K562 (cell line): ENCODE data around the gene TMEM43. TPM values are rescaled to one million over a fixed set of nuclear protein-coding genes. Genes with fewer than 3 reads are reported as not detected.

ENCODE experiments used
- CHD7 ChIP-seq: fragments of 200-600 bp; sonication (generic); IDR thresholded peaks from one replicate; pipeline ENCODE4 v1.6.1; 2012; ENCODE audit warnings: mild to moderate bottlenecking, low read depth, low read length, inconsistent platforms
- E2F6 ChIP-seq, 2 experiments: IDR thresholded peaks; 2 replicates each; pipeline ENCODE4 v1.6.1; 2011; ENCODE audit warnings: borderline replicate concordance in 1 of 2, control low read depth in 1 of 2, low read depth in 1 of 2, low read length in 1 of 2, mild to moderate bottlenecking in 1 of 2, mixed read lengths in 1 of 2, moderate library complexity in 1 of 2; ENCODE audit not compliant: insufficient read depth in 1 of 2, insufficient read length in 1 of 2, poor library complexity in 1 of 2, severe bottlenecking in 1 of 2; ENCODE audit errors: extremely low read depth in 1 of 2
- GABPB2 ChIP-seq: fragments of 250-450 bp; sonication (Bioruptor Pico); conservative IDR thresholded peaks from 2 replicates; pipeline ENCODE4 v1.5.1; 2021; ENCODE audit warnings: mild to moderate bottlenecking
- HDAC3 ChIP-seq: fragments of 450-650 bp; IDR thresholded peaks from 2 replicates; pipeline ENCODE4 v1.6.1; 2018; ENCODE audit warnings: borderline replicate concordance, mild to moderate bottlenecking, moderate library complexity; ENCODE audit not compliant: partially characterized antibody
- HDGF ChIP-seq: fragments of 450-650 bp; IDR thresholded peaks from 2 replicates; pipeline ENCODE4 v1.6.1; 2016
- MAZ ChIP-seq, 2 experiments: fragments of 450-650 bp in 1 of 2; sonication (generic) in 1 of 2; formaldehyde crosslinking; IDR thresholded peaks in 1 of 2; conservative IDR thresholded peaks in 1 of 2; 2 replicates each; pipeline versions ENCODE4 v1.4.0 to v1.5.0; 2020; ENCODE audit warnings: mild to moderate bottlenecking in 1 of 2, missing genetic modification reagents in 1 of 2
- NFIC ChIP-seq: fragments of 450-650 bp; IDR thresholded peaks from 2 replicates; pipeline ENCODE4 v1.6.1; 2017; ENCODE audit warnings: mild to moderate bottlenecking, inconsistent platforms
- RUNX1 ChIP-seq: sonication (generic); IDR thresholded peaks from 2 replicates; pipeline ENCODE4 v1.6.1; 2016; ENCODE audit warnings: antibody characterized with exemption, low read depth
- SAFB ChIP-seq: fragments of 200-400 bp; formaldehyde crosslinking; IDR thresholded peaks from 2 replicates; pipeline ENCODE4 v1.6.1; 2017; ENCODE audit warnings: low read depth, low read length, borderline replicate concordance
- SMAD3 ChIP-seq: fragments of 450-650 bp; formaldehyde crosslinking; conservative IDR thresholded peaks from 2 replicates; pipeline ENCODE4 v1.4.0; 2020; ENCODE audit warnings: mild to moderate bottlenecking
- SREBF2 ChIP-seq: sonication (generic); formaldehyde crosslinking; IDR thresholded peaks from 2 replicates; pipeline ENCODE4 v1.4.0; 2020; ENCODE audit warnings: mild to moderate bottlenecking, missing genetic modification reagents
- THAP7 ChIP-seq: fragments of 250-450 bp; sonication (Bioruptor Pico); IDR thresholded peaks from 2 replicates; pipeline ENCODE4 v1.5.0; 2021
- ZNF224 ChIP-seq: sonication (generic); formaldehyde crosslinking; IDR thresholded peaks from 2 replicates; pipeline ENCODE4 v1.8.0; 2022; ENCODE audit warnings: mild to moderate bottlenecking, missing genetic modification reagents
- ZNF77 ChIP-seq: fragments of 250-450 bp; sonication (Bioruptor Pico); IDR thresholded peaks from 2 replicates; pipeline ENCODE4 v1.5.0; 2020
- polyA plus RNA-seq, 8 experiments: library from polyadenylated mRNA; depleted of rRNA in 4 of 8; stranded (reverse) in 5 of 8; unstranded in 3 of 8; fragments of >200 nt; fragmentation: Nextera tagmentation in 2 of 8; fragmentation: Illumina TruSeq in 1 of 8; extraction: Ambion mirVana in 2 of 8; extraction: Trizol in 1 of 8; gene quantifications; 2 replicates each; pipeline versions ENCODE4 v1.2.1 to v1.2.3, GENCODE V29; 2011 to 2014; ENCODE audit warnings: inconsistent platforms in 1 of 8, missing spikeins in 1 of 8
- total RNA-seq, 7 experiments: library from RNA; depleted of rRNA in 6 of 7; stranded (reverse); fragments of >200 nt in 6 of 7; fragmentation: Illumina TruSeq in 2 of 7; extraction: Trizol in 2 of 7; gene quantifications; 2 replicates each; pipeline versions ENCODE4 v1.2.1 to v1.2.3, GENCODE V29; 2011 to 2021; ENCODE audit warnings: low replicate concordance in 1 of 7

Gene TMEM43
- total and polyA plus RNA-seq, 9 of the 15 experiments (the other 6 are each of a cell fraction or from before 2014, with no cell fraction given) = 16.7 to 46.1 (median 35.7) TPM

- no peak for TF ChIP-seq CHD7
- peak; percentile 89 for TF ChIP-seq SAFB
- TF ChIP-seq MAZ (CRISPR knock-in tag; conservative IDR thresholded peaks at IDR 0.05 in 1 of 2, IDR thresholded peaks at IDR 0.05 in 1 of 2) = peak; percentile 90 to 91
- TF ChIP-seq E2F6 (IDR thresholded peaks at IDR 0.05; ENCODE audit: borderline replicate concordance in 1 of 2, extremely low read depth in 1 of 2, insufficient read depth in 1 of 2, insufficient read length in 1 of 2, low read depth in 1 of 2, low read length in 1 of 2, poor library complexity in 1 of 2, severe bottlenecking in 1 of 2) = peak; percentile 58 to 70
- TF ChIP-seq HDGF = no peak
- TF ChIP-seq SREBF2 (CRISPR knock-in tag) = no peak
- peak; percentile 63 for TF ChIP-seq HDAC3
- TF ChIP-seq ZNF77 (CRISPR knock-in tag) = no peak
- no peak for TF ChIP-seq RUNX1
- peak; percentile 79; the same call in 1 of the 2 replicates for TF ChIP-seq ZNF224
- TF ChIP-seq NFIC = peak; percentile 71
- TF ChIP-seq SMAD3 = no peak
- TF ChIP-seq GABPB2 (CRISPR knock-in tag) = no peak
- TF ChIP-seq THAP7 (CRISPR knock-in tag) = peak; percentile 75; the same call in 1 of the 2 replicates
Measured at GRCh38 chr3:14178247-14179113, 53.6 kb downstream of the TMEM43 start, which contains the start of the genes LSM3 and XPC (continued).
